Astrocyte of the cerebellum (primary cell): Measurements from ENCODE around the gene ALOX12.

Source experiments
- DNase-seq: peaks from one replicate; pipeline ENCODE4 v3.0.0-alpha.2; 2011; ENCODE audit warnings: low read depth
- H3K4me3 ChIP-seq: 2 replicates; pipeline ENCODE4 v1.5.1; 2011; ENCODE audit warnings: mild to moderate bottlenecking, low read depth, low read length, moderate library complexity
- CTCF ChIP-seq: IDR thresholded peaks from 2 replicates; pipeline ENCODE4 v1.5.1; 2012; ENCODE audit warnings: low read length, low read depth, moderate library complexity, mild to moderate bottlenecking; ENCODE audit errors: missing control alignments
- in situ Hi-C: cut with HindIII; loops from 2 replicates; pipeline ENCODE4 v1.10.0; 2017; ENCODE audit warnings: low sequenced_read_pairs

ALOX12 gene

GRCh38 chr17:7016886-7017826, 21.3 kb downstream of the ALOX12 start:
- H3K4me3 ChIP-seq, result no peak overlapping the region
- in situ Hi-C loops, result no loop called here
- DNase-seq, result no peak
- no peak for TF ChIP-seq CTCF

GRCh38 chr17:7017827-7018200, 22.0 kb downstream of the ALOX12 start:
- DNase-seq, result no peak
- in situ Hi-C loops, result no loop called here
- no peak for TF ChIP-seq CTCF
- H3K4me3 ChIP-seq, result no peak overlapping the region

- no peak for DNase-seq
- TF ChIP-seq CTCF, result no peak
- H3K4me3 ChIP-seq, result no peak overlapping the region
- in situ Hi-C loops, result no loop called here
Observed at GRCh38 chr17:7018331-7018964, 22.6 kb downstream of the ALOX12 start.

- no peak overlapping the region for H3K4me3 ChIP-seq
- in situ Hi-C loops, result no loop called here
- no peak for DNase-seq
- no peak for TF ChIP-seq CTCF
Observed at GRCh38 chr17:7019367-7019766, 23.5 kb downstream of the ALOX12 start.

GRCh38 chr17:7019839-7020519, 24.1 kb downstream of the ALOX12 start:
- in situ Hi-C loops, result no loop called here

More at GRCh38 chr17:7019839-7020519, 24.1 kb downstream of the ALOX12 start:
- no peak for TF ChIP-seq CTCF
- peak overlapping the region; percentile 35 for H3K4me3 ChIP-seq
- no peak for DNase-seq
